CD4-positive, alpha-beta T cell treated with Interleukin-21 for 1 hour (primary cell): ENCODE data around the gene TUFT1.
"Not testable (repeated sequence)": the region's sequence is repeated elsewhere in the genome, so short reads cannot be mapped to it uniquely, and the experiment has no call there.

Source experiments
- DNase-seq: peaks from one replicate; pipeline ENCODE4 v3.0.0-alpha.2; 2020

TUFT1 gene

DNA sequence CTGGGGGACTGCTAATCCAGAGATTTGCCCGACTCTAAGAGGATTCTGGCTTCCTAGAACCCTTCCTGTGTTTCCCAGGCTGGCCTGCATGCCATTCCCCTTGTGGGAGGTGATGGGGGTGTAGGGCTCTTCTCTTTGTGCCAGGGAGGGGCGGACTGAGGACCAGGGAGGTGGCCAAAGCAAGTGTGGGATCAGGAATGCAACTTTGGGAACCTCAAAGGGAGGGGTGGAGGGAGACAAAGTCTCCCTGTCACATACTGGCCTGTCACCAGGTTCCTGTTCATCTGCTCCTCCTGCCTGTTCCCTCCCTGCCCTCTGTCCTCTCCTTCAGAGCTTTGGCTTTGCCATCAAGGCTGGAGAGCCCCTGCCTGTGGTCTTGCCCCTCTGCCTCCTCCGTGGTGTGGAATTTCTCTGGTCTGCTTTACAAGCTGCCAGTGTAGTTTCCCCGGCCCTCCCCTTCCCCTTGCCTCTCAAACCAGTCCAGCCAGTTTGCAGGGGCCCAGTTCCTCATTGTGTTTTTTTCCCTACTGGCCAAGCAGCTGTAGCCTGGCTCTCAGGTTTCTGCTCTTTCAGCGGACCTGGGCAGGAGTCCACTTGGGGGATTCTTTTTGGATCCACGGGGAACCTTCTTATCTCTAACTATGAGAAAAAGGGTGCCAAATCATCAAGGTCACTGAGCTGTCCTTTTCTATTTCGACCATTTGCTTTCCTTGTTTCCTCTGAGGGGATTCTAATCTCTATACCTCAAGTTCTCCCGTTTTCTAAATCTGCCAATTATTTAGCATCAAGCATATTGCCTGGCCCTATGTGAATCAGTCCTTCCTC is 27.1 kb upstream of the TUFT1 start:
- DNase-seq, result no peak

- DNase-seq, result no peak
Measured at GRCh38 chr1:151513626-151514121, 26.4 kb upstream of the TUFT1 start.

GRCh38 chr1:151514366-151514765 is 25.7 kb upstream of the TUFT1 start:
- DNase-seq, result no peak

GRCh38 chr1:151515265-151515664 is 24.8 kb upstream of the TUFT1 start:
- DNase-seq, result no peak

DNA sequence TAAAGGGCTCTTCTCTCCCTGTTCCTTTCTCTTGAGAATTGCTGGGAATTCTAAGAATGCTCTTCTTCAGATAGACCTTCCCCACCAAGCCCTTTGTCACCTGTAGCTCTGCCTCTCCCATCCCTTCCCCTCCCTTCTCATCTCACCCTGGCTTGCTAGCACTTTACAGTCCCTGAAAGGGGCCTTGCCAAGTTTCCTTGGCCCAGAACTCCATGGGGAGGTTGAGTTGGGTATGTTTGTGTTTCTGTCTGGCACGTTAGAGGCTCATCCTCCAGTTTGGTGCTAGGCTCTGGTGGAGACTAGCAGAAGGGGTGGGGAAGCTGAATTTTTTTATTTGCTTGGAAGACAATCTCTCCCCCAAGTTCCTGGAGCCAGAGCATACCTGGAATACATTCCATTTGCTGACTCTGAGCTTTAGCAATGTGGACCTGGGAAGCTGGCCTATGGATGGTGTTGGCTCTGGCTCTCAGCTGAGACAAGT is 24.0 kb upstream of the TUFT1 start:
- DNase-seq, result no peak

DNA sequence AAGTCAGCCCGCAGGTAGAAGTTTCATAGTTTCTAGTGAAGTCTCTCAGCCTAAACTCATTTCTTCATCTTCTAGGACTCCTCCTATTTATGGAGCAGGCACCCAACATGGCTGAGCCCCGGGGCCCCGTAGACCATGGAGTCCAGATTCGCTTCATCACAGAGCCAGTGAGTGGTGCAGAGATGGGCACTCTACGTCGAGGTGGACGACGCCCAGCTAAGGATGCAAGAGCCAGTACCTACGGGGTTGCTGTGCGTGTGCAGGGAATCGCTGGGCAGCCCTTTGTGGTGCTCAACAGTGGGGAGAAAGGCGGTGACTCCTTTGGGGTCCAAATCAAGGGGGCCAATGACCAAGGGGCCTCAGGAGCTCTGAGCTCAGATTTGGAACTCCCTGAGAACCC is 21.7 kb upstream of the TUFT1 start:
- no peak for DNase-seq

DNA sequence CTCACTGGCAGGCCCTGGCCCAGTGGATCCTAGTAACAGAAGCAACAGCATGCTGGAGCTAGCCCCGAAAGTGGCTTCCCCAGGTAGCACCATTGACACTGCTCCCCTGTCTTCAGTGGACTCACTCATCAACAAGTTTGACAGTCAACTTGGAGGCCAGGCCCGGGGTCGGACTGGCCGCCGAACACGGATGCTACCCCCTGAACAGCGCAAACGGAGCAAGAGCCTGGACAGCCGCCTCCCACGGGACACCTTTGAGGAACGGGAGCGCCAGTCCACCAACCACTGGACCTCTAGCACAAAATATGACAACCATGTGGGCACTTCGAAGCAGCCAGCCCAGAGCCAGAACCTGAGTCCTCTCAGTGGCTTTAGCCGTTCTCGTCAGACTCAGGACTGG is 21.2 kb upstream of the TUFT1 start:
- no peak for DNase-seq

- no peak for DNase-seq
Measured at GRCh38 chr1:151519667-151520066, 20.4 kb upstream of the TUFT1 start.

- no peak for DNase-seq
Measured at GRCh38 chr1:151520359-151520758, 19.8 kb upstream of the TUFT1 start.

DNA sequence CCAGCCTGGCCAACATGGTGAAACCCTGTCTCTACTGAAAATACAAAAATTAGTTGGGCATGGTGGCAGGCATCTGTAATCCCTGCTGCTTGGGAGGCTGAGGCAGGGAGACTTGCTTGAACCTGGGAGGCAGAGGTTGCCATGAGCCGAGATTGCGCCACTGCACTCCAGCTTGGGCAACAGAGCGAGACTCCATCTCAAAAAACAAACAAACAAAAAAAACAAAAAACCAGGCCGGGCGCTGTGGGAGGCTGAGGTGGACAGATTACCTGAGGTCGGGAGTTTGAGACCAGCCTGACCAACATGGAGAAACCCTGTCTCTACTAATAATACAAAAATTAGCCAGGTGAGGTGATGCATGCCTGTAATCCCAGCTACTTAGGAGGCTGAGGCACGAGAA is 17.7 kb upstream of the TUFT1 start:
- DNase-seq, result not testable (repeated sequence)

- no peak for DNase-seq
Measured at GRCh38 chr1:151523326-151523725, 16.8 kb upstream of the TUFT1 start.

DNA sequence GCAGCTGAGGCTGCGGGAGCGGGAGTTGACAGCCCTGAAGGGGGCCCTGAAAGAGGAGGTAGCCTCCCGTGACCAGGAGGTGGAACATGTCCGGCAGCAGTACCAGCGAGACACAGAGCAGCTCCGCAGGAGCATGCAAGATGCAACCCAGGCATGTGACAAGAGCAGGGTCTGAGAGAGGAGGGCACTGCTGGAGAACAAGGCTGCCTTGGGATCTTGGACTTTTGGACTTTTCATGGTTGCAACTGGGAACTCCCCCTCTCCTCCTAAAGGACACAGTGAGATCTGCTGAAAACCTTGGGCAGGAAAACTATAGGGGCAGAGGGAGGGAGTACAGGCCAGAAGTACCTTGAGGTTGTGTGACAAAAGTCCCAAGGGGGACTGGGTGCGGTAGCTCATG is 15.4 kb upstream of the TUFT1 start:
- DNase-seq, result no peak

DNA sequence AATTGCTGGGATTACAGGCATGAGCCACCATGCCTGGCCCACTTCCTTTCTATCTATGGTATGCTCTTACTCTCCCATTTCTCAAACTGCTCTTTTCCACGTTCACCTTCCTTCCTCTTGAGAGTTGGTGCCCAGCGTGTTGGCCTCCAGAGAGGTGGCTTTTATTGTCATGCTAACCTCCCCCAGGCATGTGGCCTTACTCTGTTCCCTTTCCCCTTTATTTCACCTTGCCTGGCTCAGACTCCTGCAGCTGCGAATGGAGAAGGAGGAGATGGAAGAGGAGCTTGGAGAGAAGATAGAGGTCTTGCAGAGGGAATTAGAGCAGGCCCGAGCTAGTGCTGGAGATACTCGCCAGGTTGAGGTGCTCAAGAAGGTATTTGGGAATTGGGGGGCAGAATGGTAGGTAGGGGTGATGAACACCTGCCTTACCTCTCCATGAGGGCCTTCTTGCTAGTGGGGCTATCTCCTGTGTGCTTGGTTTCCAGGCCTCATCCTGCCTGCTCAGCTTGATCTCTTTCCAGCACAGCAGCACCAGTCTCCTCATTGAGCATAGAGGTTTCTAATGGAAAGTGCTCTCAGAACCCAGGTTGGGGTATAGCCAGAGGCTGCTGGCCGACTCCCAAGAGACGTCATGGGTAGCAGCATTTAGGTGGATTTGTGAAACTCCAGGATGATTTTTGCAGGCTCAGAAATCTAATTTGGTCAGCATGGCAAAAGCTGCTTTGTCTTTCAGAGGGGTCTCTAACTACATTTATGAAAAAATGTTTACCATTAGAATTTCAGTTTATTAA is 13.2 kb upstream of the TUFT1 start:
- DNase-seq, result no peak

GRCh38 chr1:151529211-151529702 is 10.9 kb upstream of the TUFT1 start:
- DNase-seq, result no peak

DNA sequence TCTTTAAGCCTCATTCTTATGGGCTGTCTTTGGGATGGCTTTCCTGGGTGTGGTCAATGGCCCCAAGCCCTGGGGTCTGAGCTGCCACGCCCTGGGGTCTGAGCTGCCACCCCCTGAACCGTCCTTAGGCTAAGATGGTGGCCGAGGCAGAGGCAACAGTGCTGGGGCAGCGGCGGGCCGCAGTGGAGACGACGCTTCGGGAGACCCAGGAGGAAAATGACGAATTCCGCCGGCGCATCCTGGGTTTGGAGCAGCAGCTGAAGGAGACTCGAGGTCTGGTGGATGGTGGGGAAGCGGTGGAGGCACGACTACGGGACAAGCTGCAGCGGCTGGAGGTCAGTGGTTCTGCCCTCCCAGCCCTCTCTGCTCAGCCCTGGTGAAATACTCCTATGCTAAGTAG is 10.3 kb upstream of the TUFT1 start:
- DNase-seq, result no peak

GRCh38 chr1:151530461-151530860 is 9.6 kb upstream of the TUFT1 start:
- no peak for DNase-seq

DNA sequence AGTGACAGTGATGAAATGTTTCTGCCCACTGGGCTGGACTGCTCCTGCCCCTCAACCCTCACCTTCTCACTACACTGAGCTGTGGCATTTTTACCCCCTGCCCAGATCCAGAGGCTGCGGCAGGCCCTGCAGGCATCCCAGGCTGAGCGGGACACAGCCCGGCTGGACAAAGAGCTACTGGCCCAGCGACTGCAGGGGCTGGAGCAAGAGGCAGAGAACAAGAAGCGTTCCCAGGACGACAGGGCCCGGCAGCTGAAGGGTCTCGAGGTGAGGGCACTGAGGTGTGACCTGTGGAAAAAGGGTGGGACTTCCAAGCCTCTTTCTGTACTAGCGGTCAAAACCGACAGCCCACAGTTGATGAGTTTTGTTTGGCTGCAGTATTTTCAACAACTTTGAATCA is 6.2 kb upstream of the TUFT1 start:
- DNase-seq, result no peak

GRCh38 chr1:151534662-151535278 is 5.3 kb upstream of the TUFT1 start:
- DNase-seq, result peak; percentile 80

DNA sequence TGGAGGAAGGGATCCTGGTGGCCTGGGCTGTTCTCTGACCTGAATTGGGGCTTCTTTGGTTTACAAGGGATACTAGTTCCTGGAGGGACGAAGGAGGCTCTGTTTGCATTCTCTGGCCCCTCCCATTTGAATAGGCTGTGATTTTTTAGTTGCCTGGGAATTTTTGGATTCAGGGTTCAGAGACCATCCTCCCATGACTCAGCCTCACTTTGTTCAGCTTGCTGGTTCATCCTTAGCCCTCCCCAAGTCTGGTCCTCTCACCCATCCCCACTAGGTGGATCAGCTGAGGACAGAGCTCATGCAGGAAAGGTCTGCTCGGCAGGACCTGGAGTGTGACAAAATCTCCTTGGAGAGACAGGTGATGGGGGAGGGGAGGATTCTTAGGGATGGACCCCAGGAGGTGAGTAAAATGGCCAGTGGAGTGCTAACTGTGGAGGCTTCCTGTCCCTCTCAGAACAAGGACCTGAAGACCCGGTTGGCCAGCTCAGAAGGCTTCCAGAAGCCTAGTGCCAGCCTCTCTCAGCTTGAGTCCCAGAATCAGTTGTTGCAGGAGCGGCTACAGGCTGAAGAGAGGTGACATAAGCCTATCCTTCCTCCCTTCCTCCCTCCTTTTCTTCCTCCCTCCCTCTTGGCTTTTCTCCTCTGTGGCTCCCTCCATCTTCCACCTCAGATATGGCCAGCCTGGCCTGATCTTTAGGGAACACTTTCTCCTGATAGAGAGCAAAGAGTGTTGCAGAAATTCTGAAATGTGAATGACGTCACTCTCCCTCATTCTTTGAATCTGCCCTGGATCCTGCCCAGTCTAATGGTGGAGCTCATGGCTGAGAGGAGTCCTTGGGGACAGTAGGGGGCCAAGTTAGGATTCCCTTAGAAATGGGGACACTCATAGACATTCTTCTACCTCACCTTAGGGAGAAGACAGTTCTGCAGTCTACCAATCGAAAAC is 4.5 kb upstream of the TUFT1 start:
- DNase-seq, result no peak

DNA sequence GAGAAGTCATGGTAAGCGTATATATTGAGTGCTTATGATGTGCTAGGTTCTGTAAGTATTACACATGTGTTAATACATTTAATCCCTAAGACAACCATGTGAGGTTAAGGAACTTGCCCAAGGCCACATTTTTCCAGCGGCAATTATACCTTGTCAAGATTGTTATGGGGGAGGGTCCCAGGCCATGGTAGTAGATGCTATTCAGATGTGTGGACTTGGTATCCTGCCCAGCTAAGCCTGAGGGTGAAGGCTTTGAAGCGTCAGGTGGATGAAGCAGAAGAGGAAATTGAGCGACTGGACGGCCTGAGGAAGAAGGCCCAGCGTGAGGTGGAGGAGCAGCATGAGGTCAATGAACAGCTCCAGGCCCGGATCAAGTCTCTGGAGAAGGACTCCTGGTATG is 3.6 kb upstream of the TUFT1 start:
- no peak for DNase-seq

DNA sequence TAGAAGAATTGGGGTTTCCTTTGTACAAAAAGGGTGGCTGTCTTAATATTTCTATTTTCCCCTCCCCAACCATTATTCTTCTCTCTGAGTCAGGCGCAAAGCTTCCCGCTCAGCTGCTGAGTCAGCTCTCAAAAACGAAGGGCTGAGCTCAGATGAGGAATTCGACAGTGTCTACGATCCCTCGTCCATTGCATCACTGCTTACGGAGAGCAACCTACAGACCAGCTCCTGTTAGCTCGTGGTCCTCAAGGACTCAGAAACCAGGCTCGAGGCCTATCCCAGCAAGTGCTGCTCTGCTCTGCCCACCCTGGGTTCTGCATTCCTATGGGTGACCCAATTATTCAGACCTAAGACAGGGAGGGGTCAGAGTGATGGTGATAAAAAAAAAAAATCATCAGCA is 3.0 kb upstream of the TUFT1 start:
- no peak for DNase-seq

- peak; percentile 44 for DNase-seq
Measured at GRCh38 chr1:151539321-151540020, 638 bp upstream of the TUFT1 start.
